Muscle of arm (tissue), 12 donors: ENCODE results near the gene MYH13. TPM values are rescaled to one million over a fixed set of nuclear protein-coding genes. Genes with fewer than 3 reads are reported as not detected.
"Not testable (repeated sequence)": the region's sequence is repeated elsewhere in the genome, so short reads cannot be mapped to it uniquely, and the experiment has no call there.

Experiments used
- DNase-seq: peaks from one replicate; pipeline ENCODE4 v3.0.0-alpha.2; 2013
- polyA plus RNA-seq, 12 donors: library from polyadenylated mRNA; unstranded; fragments of 120-200 nt; gene quantifications; one replicate each; pipeline ENCODE4 v1.2.1, GENCODE V29; 2013; ENCODE audit not compliant: insufficient read length in 12 of 12

Gene MYH13
- polyA plus RNA-seq, 12 donors, result 0.39 to 33.1 (median 0.94) TPM; not detected in 1

DNA sequence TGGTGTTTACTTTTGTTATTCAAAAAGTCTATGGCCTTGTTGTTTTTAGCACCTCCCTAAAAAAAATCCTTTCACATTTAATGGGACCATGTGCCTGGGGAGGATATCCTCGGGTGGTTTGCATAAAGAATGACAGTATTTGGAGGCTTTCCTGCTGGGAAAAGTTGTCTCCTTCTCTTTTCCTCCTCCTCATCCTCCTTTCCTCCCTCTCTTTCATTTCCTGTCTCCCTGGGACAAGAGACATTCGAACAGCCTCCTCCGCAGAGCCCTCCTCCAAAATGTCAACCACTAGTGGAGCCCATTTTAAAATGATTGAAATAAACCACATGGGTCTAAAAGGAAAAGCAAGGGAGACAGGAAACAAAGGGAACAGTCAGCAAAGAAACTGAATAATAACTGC, 67.4 kb downstream of the MYH13 start:
- no peak for DNase-seq

DNA sequence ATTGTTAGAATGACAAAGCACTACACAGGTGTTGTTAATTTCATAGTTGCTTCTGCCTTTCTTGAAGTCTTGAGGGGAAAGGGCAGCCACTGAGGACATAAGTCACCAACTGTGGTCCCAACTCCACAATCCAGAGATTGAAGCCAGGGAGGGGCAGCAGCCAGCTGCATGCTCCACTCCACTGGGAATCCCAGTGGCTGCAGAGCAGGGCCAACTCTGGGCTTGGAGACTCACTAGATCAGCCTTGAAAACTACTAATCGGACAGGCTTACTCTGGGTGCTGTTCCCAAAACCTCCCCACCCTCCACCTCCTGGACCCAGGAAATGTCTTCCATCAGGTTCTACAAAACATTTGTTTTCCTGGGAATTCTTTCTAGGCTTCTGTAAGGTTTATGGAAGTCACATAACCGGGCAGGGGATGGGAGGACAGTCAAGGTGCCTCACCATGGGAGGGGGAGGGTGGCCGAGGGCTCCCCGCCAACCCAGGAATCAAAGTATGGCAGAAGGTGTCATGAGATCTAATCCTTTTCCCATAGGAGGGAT, 68.0 kb downstream of the MYH13 start:
- no peak for DNase-seq

DNA sequence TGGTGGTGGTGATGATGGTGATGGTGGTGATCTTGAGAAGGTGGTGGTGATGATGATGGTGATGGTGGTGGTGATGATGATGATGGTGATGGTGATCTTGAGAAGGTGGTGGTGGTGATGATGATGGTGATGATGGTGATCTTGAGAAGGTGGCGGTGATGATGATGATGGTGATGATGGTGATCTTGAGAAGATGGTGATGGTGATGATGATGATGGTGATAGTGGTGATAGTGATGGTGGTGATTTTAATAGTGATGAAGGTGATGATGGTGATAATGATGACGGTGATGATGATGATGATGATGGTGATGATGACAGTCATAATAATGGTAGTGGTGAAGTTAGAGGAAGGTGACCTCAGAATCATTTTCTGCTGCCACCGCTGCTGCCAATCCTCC, 75.1 kb downstream of the MYH13 start:
- no peak for DNase-seq

DNA sequence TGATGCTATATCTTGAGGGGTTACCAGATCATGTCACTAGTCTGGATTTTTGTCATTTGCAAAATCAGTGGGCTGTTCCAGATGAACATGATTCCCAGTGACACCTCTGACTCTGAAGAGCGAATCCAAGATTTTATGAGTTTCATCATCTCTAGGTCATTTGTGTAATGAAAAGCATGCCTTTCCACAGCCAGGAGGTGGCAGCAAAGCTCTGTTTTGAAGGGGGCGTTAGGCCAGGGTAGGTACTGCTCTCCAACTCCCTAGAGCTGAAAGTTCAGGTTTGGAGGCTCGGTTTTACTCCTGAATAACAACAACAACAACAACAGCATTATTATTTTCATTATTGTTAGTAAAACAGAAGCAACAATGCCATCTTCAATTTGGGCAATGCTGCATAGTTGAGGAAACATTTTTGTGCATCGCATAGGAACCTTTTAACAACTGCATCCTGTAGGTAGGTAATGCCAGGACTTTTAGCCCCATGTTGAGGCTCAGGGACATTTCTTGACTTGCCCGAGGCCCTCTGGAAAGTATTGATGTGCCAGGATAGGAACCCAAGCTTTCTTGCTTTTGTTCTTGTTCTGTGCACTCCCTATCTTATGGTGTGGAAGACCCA, 77.0 kb downstream of the MYH13 start:
- peak; percentile 36 for DNase-seq

DNA sequence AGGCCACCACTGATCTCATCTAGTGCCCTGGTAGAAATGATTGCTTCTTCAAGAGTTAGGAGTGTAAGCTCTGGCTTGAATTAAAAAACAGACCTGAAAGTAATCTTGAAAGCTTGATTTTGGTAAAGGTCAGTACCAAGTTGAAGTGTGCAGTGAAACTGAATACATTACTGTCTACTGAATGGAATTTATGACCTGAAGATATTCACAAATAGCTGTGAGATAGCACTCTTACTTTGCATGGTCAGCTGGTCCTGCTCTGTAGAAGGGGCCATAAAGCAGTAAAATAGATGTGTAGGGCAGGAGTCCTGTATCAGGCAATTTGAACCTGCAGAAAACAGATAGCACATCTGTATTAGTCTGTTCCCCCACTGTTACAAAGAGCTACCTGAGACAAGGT, 78.6 kb downstream of the MYH13 start:
- DNase-seq, result no peak

DNA sequence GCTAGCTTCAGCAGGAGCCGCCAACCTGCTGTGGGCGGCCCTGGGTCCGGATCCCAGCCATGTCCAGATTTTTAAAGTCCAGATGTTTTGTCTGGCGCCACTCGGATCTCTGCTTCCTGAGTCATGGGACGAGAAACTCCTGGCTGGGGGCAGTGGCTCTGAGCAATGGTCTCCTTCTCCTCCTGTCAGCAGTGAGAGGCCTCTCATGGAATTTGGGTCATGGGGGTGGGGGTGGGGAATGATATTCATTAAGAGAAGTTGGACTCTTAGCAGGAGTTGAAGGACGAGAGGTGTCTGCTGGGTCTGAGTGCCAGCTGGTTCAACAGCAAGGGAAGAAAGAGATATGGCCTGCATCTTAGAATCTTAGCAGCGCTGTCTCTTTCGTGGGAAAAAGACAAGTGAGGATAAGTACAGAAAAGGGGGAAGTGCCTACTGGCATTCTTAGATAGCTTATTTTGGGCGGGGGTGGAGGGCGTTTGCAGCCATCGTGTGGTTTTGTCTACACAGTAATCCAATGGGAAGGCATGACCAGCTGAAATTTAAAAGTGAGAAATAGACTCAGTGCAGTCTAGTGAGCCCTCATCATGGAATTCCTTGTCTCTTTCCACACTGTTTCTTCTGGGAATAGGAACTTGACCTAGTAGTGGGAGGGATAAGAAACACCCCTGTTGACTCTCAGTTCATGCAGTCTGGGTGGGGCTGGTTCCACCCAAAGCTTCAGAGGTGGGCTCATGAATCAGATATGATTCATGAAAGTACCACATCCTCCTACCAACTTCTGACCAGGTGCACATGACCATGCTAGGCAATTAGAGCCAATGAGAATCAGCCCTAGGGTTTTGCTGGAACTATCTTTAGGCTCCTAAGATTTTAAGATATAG, 80.5 kb downstream of the MYH13 start:
- DNase-seq, result peak; percentile 57

DNA sequence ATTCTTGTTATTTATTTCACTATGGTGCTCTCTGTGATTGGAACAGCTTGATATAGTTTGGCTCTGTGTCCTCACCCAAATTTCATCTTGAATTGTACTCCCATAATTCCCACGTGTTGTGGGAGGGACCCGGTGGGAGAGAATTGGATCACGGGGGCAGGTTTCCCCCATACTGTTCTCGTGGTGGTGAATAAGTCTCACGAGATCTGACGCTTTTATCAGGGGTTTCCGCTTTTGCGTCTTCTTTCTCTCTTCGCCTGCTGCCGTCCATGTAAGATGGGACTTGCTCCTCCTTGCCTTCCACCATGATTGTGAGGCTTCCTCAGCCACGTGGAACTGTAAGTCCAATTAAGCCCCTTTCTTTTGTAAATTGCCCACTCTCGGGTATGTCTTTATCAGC, 81.2 kb downstream of the MYH13 start:
- DNase-seq, result not testable (repeated sequence)

DNA sequence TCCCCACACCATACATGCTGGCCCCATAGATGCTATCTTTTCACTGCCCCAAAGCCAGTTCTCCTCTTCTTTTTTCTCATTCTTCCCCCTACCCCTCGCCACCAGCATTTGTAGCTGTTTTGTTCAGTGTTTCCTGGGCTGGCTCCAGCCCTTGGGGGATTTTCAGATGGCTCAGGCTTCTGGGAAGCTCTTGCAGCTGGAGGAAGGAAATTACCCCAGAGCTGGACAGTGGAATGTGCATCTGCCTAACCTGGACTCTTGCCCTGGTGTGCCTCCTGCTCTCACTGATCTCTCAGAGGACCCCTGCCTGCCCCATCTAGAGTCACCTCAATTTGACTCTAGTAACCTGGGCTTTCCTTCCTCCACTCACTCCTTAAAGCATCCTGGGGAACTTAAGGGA, 82.8 kb downstream of the MYH13 start:
- DNase-seq, result peak; percentile 44

DNA sequence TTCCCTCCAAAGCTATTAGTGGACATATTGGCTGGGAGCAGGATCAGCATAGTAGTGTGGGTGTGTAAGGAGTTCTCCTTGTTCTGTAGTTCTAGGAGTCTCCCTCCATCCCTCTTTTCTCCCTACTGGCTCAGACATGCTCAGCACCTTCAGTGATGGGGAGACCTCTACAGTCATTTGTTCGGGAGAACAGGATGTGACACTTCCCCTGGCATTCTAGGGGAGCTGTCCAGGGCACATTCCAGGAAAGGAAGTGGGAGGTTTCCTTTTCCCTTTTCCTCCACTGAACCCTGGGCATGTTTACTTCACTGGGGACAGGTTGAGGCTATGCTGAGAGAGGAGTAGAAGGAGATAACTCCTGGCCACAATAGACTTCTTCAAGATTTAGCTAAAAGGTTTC, 86.5 kb downstream of the MYH13 start:
- DNase-seq, result no peak

DNA sequence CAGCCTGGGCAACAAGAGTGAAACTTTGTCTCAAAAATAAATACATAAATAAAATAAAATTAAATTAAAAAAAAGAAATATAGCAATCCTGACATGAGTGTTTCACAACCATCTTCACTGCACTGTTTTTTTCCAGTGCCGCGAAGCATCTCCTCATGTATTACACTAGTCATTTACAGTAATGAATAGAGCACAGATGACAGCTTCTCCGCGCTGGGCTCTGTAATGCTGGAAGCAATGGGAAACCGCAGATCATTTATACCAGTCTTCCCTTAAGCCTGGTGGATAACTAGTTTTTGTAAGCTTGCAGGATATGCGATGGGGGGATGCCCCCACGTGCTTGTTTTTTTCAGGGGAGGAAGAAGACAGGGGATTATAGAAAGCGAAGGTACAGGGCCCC, 86.9 kb downstream of the MYH13 start:
- DNase-seq, result no peak

DNA sequence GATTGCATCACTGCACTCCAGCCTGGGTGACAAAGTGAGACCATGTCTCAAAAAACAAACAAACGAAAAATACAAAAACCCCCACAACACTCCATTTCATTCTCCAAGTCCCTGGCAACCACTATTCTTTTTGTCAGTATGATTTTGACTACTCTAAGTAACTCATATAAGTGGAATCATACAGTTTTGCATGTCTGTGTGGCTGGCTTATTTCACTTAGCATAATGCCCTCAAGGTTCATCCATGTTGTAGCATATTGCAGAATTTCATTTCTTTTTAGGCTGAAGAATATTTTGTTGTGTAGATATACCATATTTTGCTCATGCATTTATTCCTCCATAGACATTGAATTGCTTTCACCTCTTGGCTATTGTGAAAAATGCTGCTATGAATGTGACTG, 92.7 kb downstream of the MYH13 start:
- DNase-seq, result no peak

DNA sequence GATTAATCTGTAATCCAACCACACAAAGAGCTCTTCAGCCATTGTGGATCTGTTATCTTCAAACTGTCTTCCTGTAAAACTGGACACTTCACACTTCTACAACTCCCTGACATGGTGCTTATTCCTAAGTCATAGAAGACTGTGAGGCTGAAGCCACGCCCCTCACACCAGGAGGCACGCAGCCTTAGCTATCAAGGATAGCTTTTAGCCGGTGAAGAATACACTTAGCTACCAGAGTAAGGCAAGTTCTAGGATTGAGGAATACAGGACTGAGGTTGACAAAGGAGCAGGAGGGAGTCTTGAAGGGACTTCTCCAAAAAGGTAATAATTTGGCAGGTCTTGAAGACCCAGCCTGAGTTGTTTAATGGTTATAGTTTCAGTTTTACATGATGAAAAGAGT, 94.6 kb downstream of the MYH13 start:
- DNase-seq, result no peak

DNA sequence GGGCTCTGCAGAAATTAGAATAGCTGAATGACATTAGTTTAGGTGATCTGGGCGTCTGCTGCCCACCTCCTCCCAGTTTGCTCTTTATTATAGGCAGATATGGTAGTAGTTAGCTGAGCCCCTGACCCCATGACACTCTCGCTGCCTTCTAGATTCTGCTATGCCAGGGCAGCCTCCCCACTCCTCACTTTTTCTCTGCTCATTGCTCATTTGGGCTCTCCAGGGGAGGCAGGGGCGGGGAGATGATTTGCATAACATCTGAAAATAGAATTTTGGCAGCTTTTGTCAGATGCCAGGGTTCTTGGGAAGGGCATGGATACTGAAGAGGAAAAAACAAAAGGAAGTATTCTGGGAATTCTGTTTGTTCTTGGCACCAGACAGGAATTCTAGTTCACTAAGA, 96.4 kb downstream of the MYH13 start:
- no peak for DNase-seq

DNA sequence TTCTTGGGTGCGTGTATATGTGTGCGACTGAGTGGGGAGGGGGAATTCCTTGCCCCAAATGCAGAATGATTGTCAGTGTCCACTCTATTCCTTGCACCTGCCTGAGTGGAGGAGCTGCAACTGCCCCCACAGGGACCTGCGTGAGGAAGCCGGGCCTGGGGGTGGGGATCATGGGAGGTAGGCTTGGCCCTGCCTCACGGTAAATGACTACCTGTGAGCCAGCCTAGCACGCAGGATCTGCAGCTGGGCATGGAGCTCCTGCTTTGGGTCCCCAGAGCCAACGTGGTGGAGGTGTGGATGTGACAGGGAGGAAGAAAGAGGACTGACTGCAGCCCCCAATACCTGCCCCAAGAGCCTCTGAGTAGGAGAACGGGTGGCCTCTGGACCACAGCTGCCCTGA, 97.4 kb downstream of the MYH13 start:
- no peak for DNase-seq

DNA sequence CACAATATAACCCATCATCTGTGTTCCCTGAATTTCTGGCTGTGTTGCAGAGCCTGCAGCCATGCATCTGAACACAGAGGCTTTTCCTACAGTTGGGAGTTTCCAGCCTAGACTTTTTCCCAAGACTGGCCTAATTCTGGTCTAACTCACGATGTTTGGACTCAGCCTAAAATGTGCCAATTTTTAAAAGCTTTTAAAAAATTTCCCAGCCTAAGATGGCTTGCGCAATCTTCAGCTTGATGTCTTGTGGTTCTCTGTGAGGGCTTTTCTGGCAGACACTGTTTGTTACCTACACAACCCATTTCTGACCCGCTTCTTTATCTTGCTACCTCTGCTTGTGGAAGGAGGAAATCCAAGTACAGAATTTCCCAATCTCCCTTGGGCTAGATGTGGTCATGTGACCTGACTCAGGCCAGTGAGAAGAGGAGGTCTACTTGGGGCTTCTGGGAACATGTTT, 101.7 kb downstream of the MYH13 start:
- no peak for DNase-seq

DNA sequence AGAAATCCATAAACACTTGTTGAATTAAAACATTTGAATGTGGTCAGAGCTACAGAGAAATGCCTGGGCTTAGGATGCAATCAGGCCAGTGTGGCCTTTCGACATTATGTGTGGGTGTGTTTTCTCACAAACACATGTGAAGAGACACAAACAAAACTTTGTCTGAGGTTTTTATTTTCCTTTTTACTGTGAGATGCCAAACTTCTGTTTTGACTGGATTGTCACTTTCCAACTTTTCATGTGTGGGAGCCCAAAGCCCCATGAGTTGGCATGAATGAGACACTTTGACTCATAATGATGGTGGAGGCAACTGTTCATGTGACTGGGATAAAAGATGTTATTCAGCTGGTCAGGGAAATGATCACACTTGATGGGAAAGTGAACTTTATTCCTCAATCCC, 102.5 kb downstream of the MYH13 start:
- DNase-seq, result no peak

DNA sequence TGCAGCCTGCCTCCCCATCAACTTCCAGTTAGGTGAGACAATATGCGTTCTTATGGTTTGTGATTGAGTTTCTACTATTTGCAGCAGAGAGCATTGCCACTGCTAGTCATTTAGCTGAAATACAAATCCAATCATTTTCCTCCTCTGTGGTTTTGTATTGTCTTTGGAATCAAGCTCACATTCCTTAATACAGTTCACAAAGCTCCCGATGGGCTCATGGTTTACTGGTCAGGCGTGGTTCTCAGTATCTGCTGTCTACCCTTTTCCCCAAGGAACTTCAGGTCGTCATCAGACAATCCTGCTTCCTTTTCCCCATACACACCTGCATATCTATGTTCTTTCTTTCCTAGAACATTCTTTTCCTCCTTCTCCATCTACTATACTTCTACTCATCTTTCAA, 104.8 kb downstream of the MYH13 start:
- DNase-seq, result no peak

DNA sequence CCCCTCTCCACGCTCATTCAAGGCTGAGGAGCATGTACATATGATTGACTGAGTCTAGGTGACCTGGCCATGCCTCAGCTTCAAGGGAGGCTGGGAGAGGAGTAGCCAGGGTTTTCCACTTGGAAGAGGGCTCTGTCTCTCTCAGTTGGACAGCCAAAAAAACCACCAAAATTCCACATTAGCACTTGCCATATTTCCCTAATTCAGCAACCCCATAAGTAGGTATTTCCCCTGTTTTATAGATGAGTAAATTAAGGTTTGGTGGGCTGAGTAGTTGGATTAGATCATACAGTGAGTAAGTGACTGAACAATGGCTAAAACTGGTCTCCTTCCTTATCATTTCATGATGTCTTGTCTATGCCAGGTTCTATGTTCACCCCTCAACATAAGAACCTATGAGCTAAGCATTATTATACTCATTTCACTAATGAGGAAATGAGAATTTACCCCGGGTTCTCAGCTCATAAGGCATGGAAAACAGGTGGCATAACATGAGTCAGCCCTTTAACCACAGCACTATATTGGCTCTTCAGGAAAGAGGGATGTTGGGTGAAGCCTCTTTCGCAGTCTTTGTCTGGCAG, 106.4 kb downstream of the MYH13 start:
- no peak for DNase-seq

DNA sequence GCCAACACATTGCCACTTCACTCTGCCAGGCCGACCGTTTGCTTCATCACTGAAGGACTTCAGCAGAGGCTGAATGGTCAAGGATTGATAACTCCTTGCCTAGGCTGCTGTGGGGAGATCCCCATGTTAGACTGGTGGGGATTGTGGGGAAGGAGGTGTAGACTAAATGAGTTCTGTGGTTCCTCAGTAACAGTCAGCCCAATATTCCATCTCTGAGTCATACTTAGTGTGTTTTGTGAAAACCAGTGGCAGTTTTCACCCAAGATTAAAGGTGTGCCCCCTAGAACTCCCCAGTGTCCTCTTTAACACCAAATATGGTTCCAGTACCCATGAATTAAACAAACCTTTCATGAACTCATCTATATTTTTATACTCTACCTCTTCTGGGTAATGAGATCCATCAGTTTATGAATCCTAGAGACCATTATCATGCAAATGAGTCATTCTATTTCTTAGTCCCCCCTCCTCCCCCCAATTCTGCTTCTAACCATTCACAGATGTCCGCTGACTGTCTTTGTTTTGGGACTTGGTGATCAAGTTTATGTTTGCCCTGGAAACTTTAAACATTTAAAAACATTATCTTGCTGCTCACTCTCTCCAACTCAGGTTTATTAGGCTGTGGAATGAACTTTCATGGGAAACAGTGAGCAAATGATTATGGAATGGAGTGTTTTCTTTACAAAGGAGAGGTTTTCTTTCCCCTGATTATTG, 107.6 kb downstream of the MYH13 start:
- DNase-seq, result peak; percentile 42

DNA sequence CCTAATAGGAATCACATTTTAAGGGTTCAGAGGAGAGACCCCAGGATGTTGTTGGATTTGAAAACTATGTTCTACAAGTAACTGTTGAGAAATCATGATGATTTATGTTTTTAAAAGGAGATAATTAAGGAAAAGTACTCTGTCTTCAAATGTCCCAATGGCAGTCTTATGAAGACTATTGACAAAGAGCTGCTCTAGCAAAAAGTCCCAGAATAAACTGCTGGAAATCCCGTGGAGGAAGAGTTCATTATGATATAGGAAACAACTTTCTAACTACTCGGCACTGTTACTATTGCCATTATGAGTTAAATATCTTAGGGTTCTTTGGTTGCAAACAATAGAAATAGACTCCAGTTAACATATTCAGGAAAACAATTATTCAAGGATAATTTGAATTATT, 108.8 kb downstream of the MYH13 start:
- no peak for DNase-seq

DNA sequence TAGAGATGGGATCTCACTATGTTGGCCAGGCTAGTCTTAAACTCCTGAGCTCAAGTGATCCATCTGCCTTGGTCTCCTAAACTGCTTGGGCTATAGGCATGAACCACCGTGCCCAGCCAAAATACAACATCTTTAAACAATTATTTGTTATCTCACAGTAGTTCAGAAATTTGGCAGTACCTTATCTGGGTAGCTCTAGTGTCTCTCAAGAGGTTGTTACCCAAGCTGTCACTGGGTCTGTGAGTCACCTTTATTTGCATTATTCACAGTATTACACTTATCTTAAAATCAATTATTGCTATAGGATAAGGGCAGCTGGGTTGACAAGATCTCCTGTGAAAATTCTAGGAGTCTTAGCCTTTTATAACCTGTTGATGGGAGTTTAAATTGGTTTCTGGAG, 110.4 kb downstream of the MYH13 start:
- no peak for DNase-seq

DNA sequence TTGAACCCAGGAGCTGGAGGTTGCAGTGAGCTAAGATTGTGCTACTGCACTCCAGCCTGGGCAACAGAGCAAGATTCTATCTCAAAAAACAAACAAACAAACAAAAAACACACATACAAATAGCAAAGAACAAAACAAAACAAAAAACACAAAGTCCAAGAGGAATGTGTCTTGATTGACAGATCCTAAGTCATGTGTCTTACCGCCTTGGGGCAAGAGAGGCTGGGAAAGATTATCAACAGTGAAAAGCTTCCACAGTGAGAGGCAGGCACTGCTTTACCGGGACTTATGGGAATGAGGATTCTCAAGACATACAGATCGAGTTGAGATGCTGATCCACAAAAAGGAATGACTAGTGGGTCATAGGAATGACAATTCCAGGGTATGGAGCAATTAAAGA, 111.7 kb downstream of the MYH13 start:
- no peak for DNase-seq
